IPS DF 4.7 (cell line): ENCODE data around the gene SLC45A3.

Source experiments
- DNase-seq: peaks from one replicate; pipeline ENCODE4 v3.0.0-alpha.2; 2013; ENCODE audit warnings: low spot score; ENCODE audit errors: extremely low read depth

The SLC45A3 gene

GRCh38 chr1:205610901-205611466 is 69.3 kb downstream of the SLC45A3 start:
- DNase-seq = no peak

- DNase-seq = no peak
Observed at GRCh38 chr1:205610036-205610435, 70.3 kb downstream of the SLC45A3 start.
